Stromal cell of bone marrow (primary cell): ENCODE results near the gene CHTF18.
"Not testable (repeated sequence)": the region's sequence is repeated elsewhere in the genome, so short reads cannot be mapped to it uniquely, and the experiment has no call there.

ENCODE experiments used
- DNase-seq: peaks from one replicate; pipeline ENCODE4 v3.0.0-alpha.2; 2012; ENCODE audit warnings: low read depth

Gene CHTF18

DNA sequence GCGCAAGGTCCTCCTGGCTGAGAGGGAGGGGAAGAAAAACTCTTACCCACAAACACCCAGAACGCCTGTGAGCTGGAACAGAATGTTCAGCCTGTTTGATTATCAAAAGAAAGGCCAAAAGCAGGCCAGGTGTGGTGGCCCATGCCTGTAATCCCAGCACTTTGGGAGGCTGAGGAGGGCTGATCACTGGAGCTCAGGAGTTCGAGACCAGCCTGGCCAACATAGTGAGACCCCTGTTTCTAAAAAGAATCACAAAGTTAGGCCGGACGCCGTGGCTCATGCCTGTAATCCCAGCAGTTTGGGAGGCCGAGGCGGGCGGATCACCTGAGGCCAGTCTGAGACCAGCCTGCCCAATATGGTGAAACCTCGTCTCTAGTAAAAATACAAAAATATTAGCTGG is 12.1 kb upstream of the CHTF18 start:
- not testable (repeated sequence) for DNase-seq

DNA sequence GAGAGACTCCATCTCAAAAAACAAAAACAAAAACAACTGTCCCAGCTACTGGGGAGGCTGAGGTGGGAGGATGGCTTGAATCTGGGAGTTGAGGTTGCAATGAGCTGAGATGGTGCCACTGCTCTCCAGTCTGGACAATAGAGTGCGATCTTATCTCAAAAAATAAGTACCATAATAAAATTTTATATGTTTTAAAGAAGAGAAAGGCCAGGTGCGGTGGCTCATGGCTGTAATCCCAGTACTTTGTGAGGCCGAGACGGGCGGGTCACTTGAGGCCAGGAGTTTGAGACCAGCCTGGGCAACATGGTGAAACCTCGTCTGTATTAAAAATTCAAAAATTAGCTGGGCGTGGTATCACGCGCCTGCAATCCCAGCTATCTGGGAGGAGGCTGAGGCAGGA is 11.6 kb upstream of the CHTF18 start:
- no peak for DNase-seq

DNA sequence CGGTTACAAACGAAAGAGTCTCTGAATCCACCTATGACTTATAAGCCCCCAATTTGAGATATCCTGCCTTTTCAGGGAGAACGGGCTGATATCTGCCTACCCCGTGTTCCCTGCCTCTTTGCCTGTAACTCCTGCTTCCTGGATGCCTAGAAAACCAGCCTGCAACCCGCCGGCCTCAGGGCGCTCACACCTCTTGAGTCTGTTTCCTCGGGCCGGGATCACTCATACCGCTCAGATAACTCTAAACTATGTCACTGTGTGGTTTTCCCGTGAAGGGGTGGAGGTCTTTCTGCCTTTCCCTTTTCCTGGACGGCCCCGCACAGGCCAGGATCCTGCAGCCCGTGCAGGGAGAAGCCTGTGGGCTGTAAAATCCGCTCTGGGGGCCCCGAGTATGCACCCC is 10.6 kb upstream of the CHTF18 start:
- no peak for DNase-seq

DNA sequence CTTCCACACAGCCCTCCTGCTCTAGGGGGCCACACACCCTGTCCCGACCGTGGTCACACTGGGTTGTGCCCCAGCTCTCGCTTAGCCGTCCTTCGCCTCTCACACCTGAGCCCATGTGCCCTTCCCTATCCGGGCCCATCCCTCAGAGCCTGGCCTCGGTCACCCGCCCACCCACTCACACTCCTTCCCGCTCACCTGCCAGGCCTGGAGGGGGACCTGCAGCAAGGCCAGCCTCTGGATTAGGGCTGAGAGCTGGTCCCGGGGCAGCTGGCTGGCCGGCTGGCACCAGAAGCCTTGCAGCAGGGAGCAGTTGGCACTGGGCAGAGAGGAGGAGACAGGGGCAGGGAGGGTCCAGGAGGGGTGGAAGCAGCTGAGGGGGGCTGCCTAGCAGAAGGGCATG is 10.0 kb upstream of the CHTF18 start:
- DNase-seq: no peak

DNA sequence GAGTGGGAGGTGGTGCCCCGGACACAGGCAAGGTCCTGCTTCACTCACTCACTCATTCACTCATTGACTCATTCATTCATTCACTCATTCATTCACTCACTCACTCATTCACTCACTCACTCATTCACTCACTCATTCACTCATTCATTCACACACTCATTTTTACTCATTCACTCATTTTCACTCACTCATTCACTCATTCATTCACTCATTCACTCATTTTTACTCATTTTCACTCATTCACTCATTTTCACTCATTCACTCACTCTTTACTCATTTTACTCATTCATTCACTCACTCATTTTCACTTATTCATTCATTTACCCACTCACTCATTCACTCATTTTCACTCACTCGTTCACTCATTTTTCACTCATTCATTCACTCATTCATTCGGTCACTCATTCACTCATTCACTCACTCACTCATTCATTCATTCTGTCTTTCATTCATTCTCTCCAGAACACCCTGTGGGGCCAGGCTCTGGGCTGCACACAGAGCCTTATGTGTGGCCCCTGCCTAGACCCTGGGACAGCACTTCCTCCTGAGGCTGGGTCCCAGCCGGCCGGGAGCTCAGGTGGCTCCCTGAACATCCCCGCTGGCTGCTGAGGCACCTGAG is 9.4 kb upstream of the CHTF18 start:
- DNase-seq: no peak

DNA sequence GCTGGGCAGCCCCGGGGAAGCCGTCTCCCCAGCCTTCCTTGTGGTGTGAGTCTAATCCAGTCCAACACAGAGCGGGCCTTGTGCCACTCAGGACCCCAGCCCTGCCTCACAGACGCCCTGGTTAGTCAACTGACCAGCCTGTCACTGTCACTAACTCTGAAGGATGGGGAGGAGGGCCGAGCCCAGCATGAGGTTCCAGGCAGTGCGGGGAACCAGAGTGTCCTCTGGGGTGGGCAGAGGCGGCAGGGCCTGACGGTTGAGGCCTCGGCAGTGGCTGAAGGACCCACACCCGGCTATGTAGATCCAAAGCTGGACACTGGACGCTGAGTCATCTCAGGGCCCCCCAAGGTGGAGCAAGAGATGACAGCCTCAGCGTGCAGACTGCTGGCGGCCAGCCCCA is 8.9 kb upstream of the CHTF18 start:
- DNase-seq: no peak

DNA sequence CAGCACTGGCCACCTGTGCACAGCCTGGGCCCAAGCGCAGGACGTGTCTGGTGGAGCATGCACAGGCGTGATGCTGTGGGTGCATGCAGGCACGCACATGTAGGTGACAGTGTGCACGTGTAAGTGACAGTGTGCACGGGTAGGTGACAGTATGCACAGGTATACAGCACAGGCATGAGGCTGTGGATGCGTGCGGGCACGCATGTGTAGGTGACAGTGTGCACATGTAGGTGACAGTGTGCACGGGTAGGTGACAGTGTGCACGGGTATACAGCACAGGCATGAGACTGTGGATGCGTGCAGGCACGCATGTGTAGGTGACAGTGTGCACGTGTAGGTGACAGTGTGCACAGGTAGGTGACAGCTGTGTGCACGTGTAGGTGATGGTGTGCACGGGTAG is 8.1 kb upstream of the CHTF18 start:
- DNase-seq: no peak

DNA sequence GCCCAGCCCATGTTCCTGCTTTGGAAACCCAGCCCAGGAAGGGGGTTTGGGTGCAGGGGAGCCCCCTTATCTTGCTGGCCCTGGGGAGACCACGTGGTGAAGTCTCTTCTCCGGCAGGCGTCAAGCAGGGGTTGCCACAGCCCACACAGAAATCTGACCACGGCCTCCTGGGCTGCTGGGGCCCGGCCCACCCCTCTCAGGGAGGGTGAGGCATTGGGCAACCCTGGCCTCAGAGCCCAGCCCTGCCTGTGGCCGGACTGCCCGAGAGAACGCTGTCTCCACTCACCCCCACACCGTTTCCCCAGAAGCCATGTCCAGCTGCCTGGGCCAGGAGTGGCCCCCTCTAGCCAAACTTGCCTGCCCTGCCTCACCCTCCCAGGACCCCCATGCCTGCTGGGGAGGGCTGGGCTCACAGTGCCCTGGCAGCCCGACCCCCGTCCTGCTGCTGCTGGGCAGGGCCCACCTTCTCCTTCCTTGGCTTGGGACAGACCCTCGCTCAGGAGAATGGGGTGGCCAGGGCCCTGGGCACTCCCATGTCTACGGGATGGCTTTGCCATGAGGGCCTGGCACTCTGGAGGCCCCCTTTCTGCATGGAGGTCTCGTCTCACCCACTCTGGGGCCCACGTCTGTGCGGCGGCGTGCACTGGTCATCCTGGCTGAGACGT is 6.9 kb upstream of the CHTF18 start:
- DNase-seq: no peak

DNA sequence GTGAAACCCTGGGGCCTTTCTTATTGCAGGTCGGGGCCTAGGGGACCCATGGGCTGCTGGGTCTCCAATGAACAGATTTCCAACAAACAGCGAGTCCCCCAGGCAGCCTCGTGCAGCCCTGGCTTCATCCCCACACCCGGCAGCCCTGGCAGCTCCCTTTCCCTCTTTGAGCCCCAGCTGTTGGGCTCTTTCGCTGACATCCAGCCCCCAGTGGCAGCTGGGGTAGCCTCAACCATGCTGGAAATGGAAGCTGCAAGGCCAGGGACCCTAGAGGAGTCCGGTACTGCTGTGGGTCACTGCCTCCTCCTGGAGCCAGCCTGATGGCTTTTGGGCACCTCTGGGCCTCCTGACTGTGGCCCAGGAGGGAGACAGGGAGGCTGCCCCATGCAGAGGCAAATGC is 6.2 kb upstream of the CHTF18 start:
- DNase-seq: no peak

DNA sequence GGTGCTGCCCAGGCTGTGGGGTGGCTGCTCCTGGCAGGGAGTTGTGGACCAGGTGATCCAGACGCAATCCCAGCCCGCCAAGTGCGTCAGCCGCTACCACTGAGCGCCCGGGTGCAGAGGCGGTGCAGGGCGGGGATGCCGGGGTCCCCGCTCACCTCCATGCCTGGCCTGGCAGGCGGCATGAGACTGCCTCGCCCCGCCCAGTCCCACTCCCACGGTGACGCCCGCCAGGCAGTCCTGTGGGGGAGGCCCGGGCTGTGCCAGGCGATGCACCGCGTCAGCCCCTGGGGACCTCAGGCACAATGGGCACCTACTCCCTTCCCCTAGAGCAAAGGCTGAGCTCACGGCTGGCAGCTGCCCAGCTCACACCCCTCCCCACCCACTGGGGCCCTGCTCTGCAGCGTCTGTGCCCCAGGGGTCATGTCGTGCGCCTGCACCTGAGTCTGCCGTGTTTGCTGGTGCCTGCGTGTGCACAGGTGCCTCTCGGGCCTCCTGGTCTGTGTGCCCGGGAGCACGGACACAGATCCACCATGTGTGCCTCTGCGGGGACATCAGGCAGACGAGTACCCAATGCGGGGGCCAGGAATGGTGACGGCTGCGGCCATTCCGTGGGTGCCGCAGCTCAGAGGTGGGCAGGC is 5.5 kb upstream of the CHTF18 start:
- no peak for DNase-seq

DNA sequence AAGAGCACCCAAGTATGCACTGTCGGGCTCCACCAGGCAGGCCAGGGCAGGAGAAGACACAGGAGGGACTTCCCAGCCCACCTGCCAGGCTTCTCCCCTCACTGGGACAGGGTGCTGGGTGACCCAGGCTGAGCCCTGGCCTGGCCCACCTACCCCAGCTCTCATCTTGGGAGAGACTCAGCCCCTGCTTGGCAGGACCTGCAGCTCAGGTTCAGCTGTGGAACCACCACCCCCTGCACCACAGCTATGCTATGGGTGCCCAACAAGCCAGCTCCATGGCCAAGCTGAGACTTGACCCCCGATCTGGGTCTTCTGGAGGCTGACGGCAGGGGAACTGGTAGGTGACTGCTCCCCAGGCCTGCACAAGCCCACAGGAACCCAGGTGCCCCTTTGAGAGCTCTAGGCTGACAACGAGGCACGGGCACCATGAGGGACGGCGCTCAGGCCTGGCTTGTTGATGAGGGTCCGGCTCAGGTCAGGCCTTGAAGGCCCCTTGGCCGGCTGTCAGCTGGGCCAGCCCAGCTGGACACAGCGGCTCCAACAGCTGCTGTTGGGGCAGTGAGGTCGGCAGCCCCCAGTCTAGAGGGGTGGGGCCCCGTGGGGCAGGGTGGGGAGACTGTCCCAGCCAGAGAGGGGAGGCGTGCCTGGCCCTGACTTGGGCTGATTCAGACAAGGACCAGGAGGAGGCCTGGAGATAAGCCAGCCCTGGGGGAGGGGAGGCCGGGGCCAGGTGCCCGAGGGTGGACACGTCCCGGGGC is 4.8 kb upstream of the CHTF18 start:
- DNase-seq: no peak

DNA sequence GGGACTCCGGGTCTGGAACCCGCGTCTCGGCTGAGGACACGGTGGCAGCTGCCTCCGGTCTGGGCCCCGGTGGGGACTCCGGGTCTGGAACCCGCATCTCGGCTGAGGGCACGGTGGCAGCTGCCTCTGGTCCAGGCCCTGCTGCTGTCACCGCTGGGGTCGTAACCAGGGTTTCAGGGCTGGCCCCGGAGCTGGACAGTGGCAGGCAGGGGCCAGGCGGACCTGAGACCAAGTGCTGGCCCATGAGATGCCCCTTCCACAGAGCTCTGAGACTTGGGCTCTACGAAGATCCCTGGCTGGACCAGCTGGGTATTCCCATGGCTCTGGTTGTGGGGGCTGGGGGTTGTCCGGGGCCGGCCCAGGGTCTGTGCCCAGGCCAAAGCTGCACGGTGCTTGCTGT is 4.0 kb upstream of the CHTF18 start:
- no peak for DNase-seq

DNA sequence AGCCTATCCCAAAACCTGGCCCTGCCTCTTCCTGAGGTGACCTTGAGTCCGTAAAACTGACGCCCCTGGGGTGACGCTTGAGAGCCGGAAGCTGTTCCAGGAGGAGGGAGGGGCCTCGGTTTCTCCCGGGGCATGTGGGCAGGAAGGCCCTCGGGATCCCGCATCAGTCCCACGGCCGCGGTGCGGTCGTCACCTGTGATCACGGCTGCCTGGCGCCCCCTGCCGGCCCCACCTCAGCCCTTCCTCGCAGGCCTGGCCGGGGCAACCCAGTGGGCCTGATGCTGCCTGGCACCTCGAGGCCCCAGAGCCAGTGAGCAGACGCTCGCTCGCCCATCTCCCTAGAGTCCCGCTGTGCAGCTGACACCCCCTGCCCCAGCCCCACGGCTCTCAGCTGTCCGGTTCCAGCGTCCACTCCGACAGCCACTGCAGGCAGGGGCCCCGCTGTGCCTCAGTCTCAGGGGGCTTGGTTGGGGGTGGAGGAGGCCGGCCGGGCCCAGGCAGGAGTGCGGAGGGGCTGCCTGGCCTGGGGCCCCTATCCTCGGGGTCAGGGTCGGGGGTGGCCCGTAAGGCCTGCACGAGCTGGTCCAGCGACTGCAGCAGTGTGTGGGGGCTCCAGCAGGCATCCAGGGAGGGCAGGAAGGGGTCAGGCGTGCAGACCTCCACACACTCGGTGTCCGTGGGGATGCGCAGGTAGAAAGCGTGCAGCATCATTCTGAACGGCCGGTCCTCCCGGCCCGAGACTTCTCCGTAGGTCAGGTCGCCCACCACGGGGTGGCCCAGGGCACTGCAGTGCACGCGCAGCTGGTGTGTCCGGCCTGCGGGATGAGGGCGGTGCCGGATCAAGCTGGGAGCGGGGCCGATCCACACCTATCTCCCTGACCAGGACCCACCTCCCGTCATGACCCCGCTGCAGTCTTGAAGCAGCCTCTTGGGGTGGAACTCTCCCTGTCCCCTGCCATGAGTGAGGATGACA is 2.6 kb upstream of the CHTF18 start:
- DNase-seq: peak; percentile 12

DNA sequence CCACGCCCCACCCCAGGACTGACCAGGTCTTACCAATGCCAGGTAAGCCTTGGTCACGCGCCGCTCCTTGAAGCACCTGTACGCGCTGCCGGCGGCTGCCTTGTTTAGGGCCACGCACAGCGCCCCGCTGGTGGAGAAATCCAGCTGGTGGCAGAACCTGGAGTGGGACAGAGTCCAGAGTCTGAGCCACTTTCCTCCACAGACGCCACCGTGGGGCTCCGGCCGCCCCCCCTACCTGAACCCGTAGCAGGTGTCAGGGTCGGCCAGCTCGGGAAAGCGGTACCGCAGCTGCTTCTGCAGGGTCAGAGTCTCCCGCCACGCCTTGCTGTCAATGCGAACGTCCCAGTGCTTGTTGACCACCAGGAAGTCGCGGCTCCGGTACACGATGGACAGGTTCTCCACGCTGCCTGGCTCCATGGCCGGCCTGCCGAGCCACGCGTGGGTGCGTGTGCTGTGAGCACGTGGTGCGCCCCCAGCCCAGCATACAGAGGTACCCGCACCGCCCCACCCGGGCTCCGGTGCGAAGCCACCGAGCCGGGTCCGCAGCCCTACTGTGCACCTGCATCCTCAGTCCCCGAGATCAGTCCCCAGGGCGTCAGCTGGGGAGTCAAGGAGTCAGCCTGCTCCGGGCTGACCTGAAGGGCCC is 976 bp upstream of the CHTF18 start:
- DNase-seq: no peak

DNA sequence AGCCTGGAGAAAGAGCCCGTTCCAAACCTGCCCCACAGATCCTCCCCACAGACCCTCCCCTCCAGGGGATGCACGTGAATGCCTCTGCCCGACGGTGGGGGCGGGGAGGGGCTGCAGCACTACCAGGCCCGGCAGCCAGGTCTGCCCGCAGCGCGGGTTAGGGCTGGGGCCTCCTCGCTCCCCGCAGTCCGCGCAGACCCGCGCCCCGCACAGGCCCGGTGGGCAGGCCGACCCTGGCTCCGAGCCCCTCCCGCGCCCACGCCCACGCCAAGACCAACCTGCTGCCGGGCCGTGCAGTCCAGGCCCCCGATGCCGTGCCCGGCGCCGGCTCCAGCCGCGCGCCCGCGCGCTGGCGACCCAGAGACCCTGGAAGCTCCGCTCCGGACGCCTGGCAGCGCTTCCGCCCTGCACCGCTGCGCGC is 432 bp upstream of the CHTF18 start, which contains the start of gene RPUSD1:
TSS of gene RPUSD1 (minus strand) at position 404 of the 421 bp plus-strand sequence. CDS start 644 bp downstream, outside the sequence.
- no peak for DNase-seq

DNA sequence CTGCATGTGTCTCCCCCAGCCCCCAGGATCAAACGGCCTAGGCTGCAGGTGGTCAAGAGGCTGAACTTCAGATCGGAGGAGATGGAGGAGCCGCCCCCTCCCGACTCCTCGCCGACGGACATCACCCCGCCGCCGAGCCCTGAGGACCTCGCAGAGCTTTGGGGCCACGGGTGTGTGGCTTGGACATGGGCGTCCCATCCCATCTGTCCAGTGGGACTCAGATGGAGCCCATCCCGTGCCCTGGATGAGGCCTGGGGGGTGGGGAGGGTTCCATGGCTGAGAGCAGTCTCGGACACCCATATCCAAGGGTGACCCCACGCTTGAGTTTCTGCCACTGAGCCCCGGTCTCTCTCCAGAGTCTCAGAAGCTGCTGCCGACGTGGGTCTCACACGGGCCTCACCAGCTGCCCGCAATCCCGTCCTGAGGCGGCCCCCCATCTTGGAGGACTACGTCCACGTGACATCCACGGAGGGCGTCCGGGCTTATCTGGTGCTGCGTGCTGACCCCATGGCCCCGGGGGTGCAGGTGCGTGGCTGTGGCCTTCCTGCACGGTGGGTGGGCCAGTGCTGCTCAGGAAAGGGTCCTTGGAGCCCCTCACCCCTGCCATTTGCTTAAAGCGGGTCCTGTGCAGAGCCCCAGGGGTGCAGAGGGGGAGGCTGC is 901 bp downstream of the CHTF18 start:
- no peak for DNase-seq

DNA sequence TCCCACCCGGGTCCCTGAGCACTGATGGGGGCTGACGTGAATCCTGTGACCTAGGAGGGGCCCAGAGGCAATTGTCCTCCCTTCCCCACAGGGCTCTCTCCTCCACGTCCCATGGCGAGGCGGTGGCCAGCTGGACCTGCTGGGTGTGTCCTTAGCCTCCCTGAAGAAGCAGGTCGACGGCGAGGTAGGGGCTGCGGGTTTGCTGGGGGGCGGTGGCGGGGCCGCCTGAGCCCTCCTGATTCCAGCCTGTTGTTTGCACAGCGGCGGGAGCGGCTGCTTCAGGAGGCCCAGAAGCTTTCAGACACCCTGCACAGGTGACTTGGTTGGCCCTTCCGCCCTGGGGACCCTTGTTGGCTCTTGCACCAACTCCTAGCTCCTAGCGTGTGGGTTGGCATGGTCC is 1.7 kb downstream of the CHTF18 start:
- DNase-seq: no peak

DNA sequence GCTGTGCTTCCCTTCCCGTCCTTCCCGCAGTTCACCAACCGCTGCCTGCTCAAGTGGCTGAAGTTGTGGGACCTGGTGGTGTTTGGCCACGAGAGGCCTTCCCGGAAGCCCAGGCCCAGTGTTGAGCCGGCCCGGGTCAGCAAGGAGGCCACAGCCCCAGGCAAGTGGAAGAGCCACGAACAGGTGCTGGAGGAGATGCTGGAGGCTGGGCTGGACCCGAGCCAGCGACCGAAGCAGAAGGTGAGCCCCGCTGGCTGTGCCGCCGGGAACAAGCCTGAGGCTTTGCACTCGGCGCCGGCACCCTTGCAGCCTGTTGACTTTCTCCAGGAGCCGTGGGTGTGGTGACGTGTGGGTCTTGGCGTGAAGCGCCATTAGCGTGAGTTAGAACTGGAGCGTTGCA is 2.7 kb downstream of the CHTF18 start:
- no peak for DNase-seq

DNA sequence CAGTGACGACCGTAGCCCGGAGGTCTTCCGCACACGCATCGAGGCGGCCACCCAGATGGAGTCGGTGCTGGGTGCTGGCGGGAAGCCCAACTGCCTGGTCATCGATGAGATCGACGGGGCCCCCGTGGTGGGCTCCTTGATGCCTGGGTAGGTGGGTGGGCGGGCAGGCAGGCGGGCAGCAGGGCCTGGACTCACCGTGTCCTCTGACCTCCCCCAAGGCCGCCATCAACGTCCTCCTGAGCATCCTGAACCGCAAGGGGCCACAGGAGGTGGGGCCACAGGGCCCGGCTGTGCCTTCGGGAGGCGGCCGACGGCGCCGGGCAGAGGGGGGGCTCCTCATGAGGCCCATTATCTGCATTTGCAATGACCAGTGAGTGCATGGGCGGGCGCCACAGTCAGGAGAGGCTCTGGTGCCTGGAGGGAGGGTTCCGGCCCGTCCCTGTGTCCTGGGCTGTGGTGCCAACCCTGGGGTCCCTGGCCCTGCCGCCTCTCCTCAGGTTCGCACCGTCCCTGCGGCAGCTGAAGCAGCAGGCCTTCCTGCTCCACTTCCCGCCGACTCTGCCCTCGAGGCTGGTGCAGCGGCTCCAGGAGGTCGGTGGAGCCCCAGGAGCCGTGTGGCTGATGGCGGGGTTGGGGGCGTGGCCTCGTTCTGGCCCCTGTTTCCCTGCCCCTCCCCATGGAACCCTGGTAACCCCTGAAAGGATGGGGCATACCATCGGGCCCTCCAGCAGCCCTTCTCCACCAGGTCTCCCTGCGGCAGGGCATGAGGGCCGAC is 4.0 kb downstream of the CHTF18 start:
- no peak for DNase-seq

DNA sequence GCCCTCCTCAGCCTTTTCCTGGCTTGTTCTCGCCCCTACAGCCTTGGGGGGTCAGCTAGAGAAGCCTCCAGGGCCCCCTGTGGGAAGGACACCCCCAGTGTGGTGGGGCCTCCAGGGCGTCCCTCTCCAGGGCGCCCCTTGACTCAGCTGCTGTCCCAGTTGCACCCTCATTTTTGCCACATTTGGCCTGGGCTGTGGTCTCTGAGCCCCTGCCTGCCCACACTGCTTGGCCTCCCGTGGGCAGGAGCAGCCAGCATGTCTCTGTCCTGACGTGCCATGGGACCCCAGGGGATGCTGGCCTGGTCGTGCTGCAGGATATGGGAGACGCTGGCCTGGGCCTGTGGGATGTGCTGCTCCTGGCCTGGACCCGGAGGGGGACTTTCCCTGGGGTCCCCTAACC is 5.0 kb downstream of the CHTF18 start:
- no peak for DNase-seq
